ENCODE results near the gene TMC7. TPM values are rescaled to one million over a fixed set of nuclear protein-coding genes. Genes with fewer than 3 reads are reported as not detected.

Gene TMC7
- total and polyA plus RNA-seq, 2 donors (not counting 3 experiments of a cell fraction or from before 2014, with no cell fraction given), result 5.7 to 7.0 TPM

DNA sequence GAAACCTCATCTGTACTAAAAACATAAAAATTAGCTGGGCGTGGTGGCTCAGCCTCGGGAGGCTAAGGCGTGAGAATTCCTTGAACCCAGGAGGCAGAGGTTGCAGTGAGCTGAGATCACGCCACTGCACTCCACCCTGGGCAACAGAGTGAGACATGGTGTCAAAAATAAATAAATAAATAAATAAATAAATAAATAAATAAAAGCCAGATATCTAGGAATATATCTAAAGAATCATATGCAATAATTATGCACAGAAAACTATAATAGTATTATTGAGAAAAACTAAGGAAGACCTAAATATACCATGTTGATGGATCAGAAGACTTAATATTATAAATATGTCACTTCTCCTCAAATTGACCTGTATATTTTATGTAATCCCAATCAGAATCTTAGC lies 37.0 kb downstream of the TMC7 start:
- H3K36me3 ChIP-seq (ENCODE audit: control insufficient read depth in 2 of 2, extremely low read depth in 1 of 2, insufficient read depth in 2 of 2, low read length in 2 of 2), result peaks cover 0 to 2% of the 10 kb centered on the region in 2 experiments
- no peak overlapping the region for H3K4me2 ChIP-seq (ENCODE audit: insufficient read depth, low read length)
- no peak overlapping the region for H2AFZ ChIP-seq (ENCODE audit: low read depth, low read length)
- dilution Hi-C loops (cut with MboI; ENCODE audit: extremely low pct_ligation_motif_present, low sequenced_read_pairs) (no loop called here), intact Hi-C loops (cut with micrococcal nuclease) (no loop called here)
- no peak overlapping the region for H3K9ac ChIP-seq (replicated peaks; ENCODE audit: extremely low read depth, insufficient read depth, low read length)
- no peak for DNase-seq (ENCODE audit: low read depth, low spot score)
- H3K27me3 ChIP-seq (ENCODE audit: control insufficient read depth in 2 of 2, insufficient read depth in 2 of 2, low read length in 2 of 2), result no peaks in the 10 kb centered on the region
- TF ChIP-seq, protein P1, sequence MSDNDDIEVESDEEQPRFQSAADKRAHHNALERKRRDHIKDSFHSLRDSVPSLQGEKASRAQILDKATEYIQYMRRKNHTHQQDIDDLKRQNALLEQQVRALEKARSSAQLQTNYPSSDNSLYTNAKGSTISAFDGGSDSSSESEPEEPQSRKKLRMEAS (IDR thresholded peaks at IDR 0.05; ENCODE audit: insufficient read depth, insufficient read length), result no peak
- no peak for TF ChIP-seq JUN (IDR thresholded peaks at IDR 0.05; ENCODE audit: borderline replicate concordance, insufficient read depth, insufficient read length, low read depth)
- no peak for TF ChIP-seq MYC (IDR thresholded peaks at IDR 0.05; ENCODE audit: low read depth, low read length)
- no peak for TF ChIP-seq EZH2 (IDR thresholded peaks at IDR 0.05; ENCODE audit: borderline replicate concordance, low read depth, low read length, severe bottlenecking)
- no peak overlapping the region for H3K27ac ChIP-seq (ENCODE audit: insufficient read depth, low read depth, low read length)
- no peak for FAIRE-seq
- no TSS peak for BruUV-seq (replicated peaks)
- H3K4me3 ChIP-seq (replicated peaks in 1 of 3; ENCODE audit: insufficient read depth in 1 of 3, low read depth in 1 of 3, low read length in 3 of 3), result no peak overlapping the region
- H4K20me1 ChIP-seq (replicated peaks; ENCODE audit: control insufficient read depth, extremely low read depth, insufficient read depth, low read length), result no peaks in the 10 kb centered on the region
- H3K9me3 ChIP-seq (replicated peaks; ENCODE audit: control insufficient read depth, insufficient read depth, low read length), result no peaks in the 10 kb centered on the region
- CTCF ChIA-PET, result no interaction called here
- POLR2A ChIA-PET, result no interaction called here
- no peaks in the 10 kb centered on the region for H3K9me1 ChIP-seq (replicated peaks; ENCODE audit: control insufficient read depth, extremely low read depth, insufficient read depth, low read length)
- H3K4me1 ChIP-seq (ENCODE audit: control insufficient read depth, extremely low read depth, insufficient read depth, low read length), result no peaks in the 10 kb centered on the region
- no peaks in the 10 kb centered on the region for H3K79me2 ChIP-seq (ENCODE audit: control insufficient read depth, insufficient read depth, low read length)

DNA sequence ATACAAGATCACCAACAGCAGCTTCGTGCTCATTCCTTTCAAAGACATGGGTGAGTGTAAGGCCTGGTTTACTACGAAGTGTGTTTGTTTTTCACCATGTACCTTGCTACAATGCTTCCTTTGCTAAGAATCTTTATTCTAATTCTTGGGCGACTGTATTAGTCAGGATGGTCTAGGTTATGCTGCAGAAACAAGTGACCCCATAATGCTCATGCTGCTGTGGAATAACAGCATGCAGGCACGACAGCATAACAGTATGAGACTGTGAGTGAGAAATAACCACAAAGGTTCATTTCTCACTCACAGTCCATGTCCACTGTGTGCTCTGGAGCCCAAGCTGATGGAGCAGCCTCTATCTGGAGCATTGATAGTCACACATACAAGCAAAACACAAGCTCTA lies 38.0 kb downstream of the TMC7 start:
- no TSS peak for BruUV-seq (replicated peaks)
- H3K4me3 ChIP-seq (replicated peaks in 1 of 3; ENCODE audit: insufficient read depth in 1 of 3, low read depth in 1 of 3, low read length in 3 of 3), result no peak overlapping the region
- no peak overlapping the region for H3K9ac ChIP-seq (replicated peaks; ENCODE audit: extremely low read depth, insufficient read depth, low read length)
- FAIRE-seq, result no peak
- H3K9me3 ChIP-seq (replicated peaks; ENCODE audit: control insufficient read depth, insufficient read depth, low read length), result no peaks in the 10 kb centered on the region
- intact Hi-C loops (cut with micrococcal nuclease) (no loop called here), dilution Hi-C loops (cut with MboI; ENCODE audit: extremely low pct_ligation_motif_present, low sequenced_read_pairs) (no loop called here)
- H3K36me3 ChIP-seq (ENCODE audit: control insufficient read depth in 2 of 2, extremely low read depth in 1 of 2, insufficient read depth in 2 of 2, low read length in 2 of 2), result no peaks in the 10 kb centered on the region
- no peak overlapping the region for H3K4me2 ChIP-seq (ENCODE audit: insufficient read depth, low read length)
- ChIA-PET POLR2A (no interaction called here), CTCF (no interaction called here)
- no peaks in the 10 kb centered on the region for H4K20me1 ChIP-seq (replicated peaks; ENCODE audit: control insufficient read depth, extremely low read depth, insufficient read depth, low read length)
- DNase-seq (ENCODE audit: low read depth, low spot score), result no peak
- no peaks in the 10 kb centered on the region for H3K27me3 ChIP-seq (ENCODE audit: control insufficient read depth in 2 of 2, insufficient read depth in 2 of 2, low read length in 2 of 2)
- H2AFZ ChIP-seq (ENCODE audit: low read depth, low read length), result no peak overlapping the region
- H3K27ac ChIP-seq (ENCODE audit: insufficient read depth, low read depth, low read length), result no peak overlapping the region
- TF ChIP-seq MYC (IDR thresholded peaks at IDR 0.05; ENCODE audit: low read depth, low read length), result no peak
- TF ChIP-seq POLR2AphosphoS5 (IDR thresholded peaks at IDR 0.05; ENCODE audit: insufficient read depth, low read depth, low read length), result no peak
- no peak for TF ChIP-seq POLR2A (IDR thresholded peaks at IDR 0.05; ENCODE audit: low read depth, low read length)
- TF ChIP-seq, protein P2, sequence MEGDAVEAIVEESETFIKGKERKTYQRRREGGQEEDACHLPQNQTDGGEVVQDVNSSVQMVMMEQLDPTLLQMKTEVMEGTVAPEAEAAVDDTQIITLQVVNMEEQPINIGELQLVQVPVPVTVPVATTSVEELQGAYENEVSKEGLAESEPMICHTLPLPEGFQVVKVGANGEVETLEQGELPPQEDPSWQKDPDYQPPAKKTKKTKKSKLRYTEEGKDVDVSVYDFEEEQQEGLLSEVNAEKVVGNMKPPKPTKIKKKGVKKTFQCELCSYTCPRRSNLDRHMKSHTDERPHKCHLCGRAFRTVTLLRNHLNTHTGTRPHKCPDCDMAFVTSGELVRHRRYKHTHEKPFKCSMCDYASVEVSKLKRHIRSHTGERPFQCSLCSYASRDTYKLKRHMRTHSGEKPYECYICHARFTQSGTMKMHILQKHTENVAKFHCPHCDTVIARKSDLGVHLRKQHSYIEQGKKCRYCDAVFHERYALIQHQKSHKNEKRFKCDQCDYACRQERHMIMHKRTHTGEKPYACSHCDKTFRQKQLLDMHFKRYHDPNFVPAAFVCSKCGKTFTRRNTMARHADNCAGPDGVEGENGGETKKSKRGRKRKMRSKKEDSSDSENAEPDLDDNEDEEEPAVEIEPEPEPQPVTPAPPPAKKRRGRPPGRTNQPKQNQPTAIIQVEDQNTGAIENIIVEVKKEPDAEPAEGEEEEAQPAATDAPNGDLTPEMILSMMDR (IDR thresholded peaks at IDR 0.05; ENCODE audit: extremely low read depth in 1 of 2, insufficient read depth in 1 of 2, low read depth in 1 of 2, low read length in 2 of 2), result no peak
- TF ChIP-seq JUN (IDR thresholded peaks at IDR 0.05; ENCODE audit: borderline replicate concordance, insufficient read depth, insufficient read length, low read depth), result no peak
- no peak for TF ChIP-seq GATA2 (IDR thresholded peaks at IDR 0.05; ENCODE audit: insufficient read depth, insufficient read length, low read depth, low read length)
- TF ChIP-seq EZH2 (IDR thresholded peaks at IDR 0.05; ENCODE audit: borderline replicate concordance, low read depth, low read length, severe bottlenecking), result no peak
- no peak for TF ChIP-seq FOS (IDR thresholded peaks at IDR 0.05; ENCODE audit: borderline replicate concordance, insufficient read depth, low read length)
- TF ChIP-seq, protein P1 (IDR thresholded peaks at IDR 0.05; ENCODE audit: insufficient read depth, insufficient read length), result no peak
- H3K9me1 ChIP-seq (replicated peaks; ENCODE audit: control insufficient read depth, extremely low read depth, insufficient read depth, low read length), result no peaks in the 10 kb centered on the region
- no peaks in the 10 kb centered on the region for H3K4me1 ChIP-seq (ENCODE audit: control insufficient read depth, extremely low read depth, insufficient read depth, low read length)
- no peaks in the 10 kb centered on the region for H3K79me2 ChIP-seq (ENCODE audit: control insufficient read depth, insufficient read depth, low read length)
